OCI-LY7 (cell line): ENCODE data around the gene PDE4A. TPM values are rescaled to one million over a fixed set of nuclear protein-coding genes. Genes with fewer than 3 reads are reported as not detected.

Experiments
- Bru-seq: library from RNA; stranded (reverse); fragments of 400-500 nt; gene quantifications from one replicate; lab custom pipeline; 2021; lab: Mats Ljungman, UMichigan
- BruChase-seq, 2 experiments: library from RNA; stranded (reverse); fragments of 400-500 nt; gene quantifications; one replicate each; lab custom pipeline; 2021; lab: Mats Ljungman, UMichigan
- BruUV-seq: library from RNA; stranded (reverse); fragments of 400-500 nt; replicated peaks from 2 replicates; lab custom pipeline; 2021; lab: Mats Ljungman, UMichigan
- CTCF ChIA-PET: fragments of 300-600 bp; sonication (Branson Sonifier 250); formaldehyde crosslinking; loops from one replicate; lab custom pipeline; 2022; ENCODE audit warnings: antibody characterized with exemption; ENCODE audit not compliant: unreplicated experiment; lab: Charles Lee
- POLR2A ChIA-PET: fragments of 300-600 bp; sonication (Branson Sonifier 250); formaldehyde crosslinking; loops from one replicate; lab custom pipeline; 2022; ENCODE audit warnings: antibody characterized with exemption; lab: Charles Lee
- DNase-seq: peaks from one replicate; pipeline ENCODE4 v3.0.0-alpha.2; 2015; ENCODE audit warnings: low spot score
- H2AFZ ChIP-seq: fragments of 200-600 bp; sonication (generic), shearing (Covaris generic); 2 replicates; pipeline ENCODE4 v1.6.1; 2014; ENCODE audit warnings: mild to moderate bottlenecking, antibody characterized with exemption, low read length, moderate library complexity
- H3K27ac ChIP-seq: fragments of 200-600 bp; sonication (generic); 2 replicates; pipeline ENCODE4 v1.5.1; 2014; ENCODE audit warnings: mixed run types, low read depth, mild to moderate bottlenecking, moderate library complexity, low read length, inconsistent platforms; ENCODE audit not compliant: poor library complexity, severe bottlenecking
- H3K36me3 ChIP-seq: fragments of 200-600 bp; sonication (generic); 2 replicates; pipeline ENCODE4 v1.6.1; 2014; ENCODE audit warnings: mild to moderate bottlenecking, antibody characterized with exemption, low read length, moderate library complexity, mixed read lengths; ENCODE audit not compliant: insufficient read depth
- H3K4me1 ChIP-seq: fragments of 200-600 bp; sonication (generic); 2 replicates; pipeline ENCODE4 v1.5.1; 2014; ENCODE audit warnings: mild to moderate bottlenecking, low read length; ENCODE audit not compliant: insufficient read depth, poor library complexity, severe bottlenecking
- H3K4me2 ChIP-seq: fragments of 200-600 bp; sonication (generic); 2 replicates; pipeline ENCODE4 v1.6.1; 2014; ENCODE audit warnings: mild to moderate bottlenecking, low read length
- H3K4me3 ChIP-seq: fragments of 200-600 bp; sonication (generic); 2 replicates; pipeline ENCODE4 v1.5.1; 2014; ENCODE audit warnings: mild to moderate bottlenecking, low read depth, low read length; ENCODE audit not compliant: poor library complexity, severe bottlenecking
- H3K79me2 ChIP-seq: fragments of 200-600 bp; sonication (generic); 2 replicates; pipeline ENCODE4 v1.6.1; 2016; ENCODE audit warnings: low read depth, mild to moderate bottlenecking, low read length, moderate library complexity, mixed read lengths; ENCODE audit not compliant: insufficient read depth
- H3K9me2 ChIP-seq: fragments of 200-600 bp; sonication (generic); 2 replicates; pipeline ENCODE4 v1.6.1; 2016; ENCODE audit warnings: mild to moderate bottlenecking, low read length, mixed read lengths; ENCODE audit not compliant: insufficient read depth
- H3K9me3 ChIP-seq: fragments of 200-600 bp; sonication (generic); 2 replicates; pipeline ENCODE4 v1.6.1; 2014; ENCODE audit warnings: mild to moderate bottlenecking, mixed run types, low read length, mixed read lengths
- H4K20me1 ChIP-seq: fragments of 200-600 bp; sonication (generic); 2 replicates; pipeline ENCODE4 v1.6.1; 2014; ENCODE audit warnings: mild to moderate bottlenecking, antibody characterized with exemption, low read length, moderate library complexity, mixed read lengths; ENCODE audit not compliant: insufficient read depth
- CTCF ChIP-seq: fragments of 200-600 bp; sonication (generic); conservative IDR thresholded peaks from 2 replicates; pipeline ENCODE4 v1.5.1; 2014; ENCODE audit warnings: mild to moderate bottlenecking, antibody characterized with exemption, low read length, moderate library complexity, mixed read lengths
- EZH2phosphoT487 ChIP-seq: fragments of 200-600 bp; sonication (generic); IDR thresholded peaks from 2 replicates; pipeline ENCODE4 v1.6.1; 2018; ENCODE audit warnings: low read depth, borderline replicate concordance, mild to moderate bottlenecking, mixed run types, antibody characterized with exemption, low read length, moderate library complexity, mixed read lengths
- intact Hi-C: fragments of 100-400 bp; cut with micrococcal nuclease; formaldehyde crosslinking; loops from one replicate; pipeline ENCODE4 v1.10.0; 2022; ENCODE audit not compliant: unreplicated experiment
- long read RNA-seq: library from polyadenylated mRNA; stranded (forward); transcript quantifications from one replicate; pipeline ENCODE4 v2.0.0, GENCODE V29; 2022
- total RNA-seq, 2 experiments: library from RNA; depleted of rRNA in 1 of 2; stranded (reverse); fragments of >200 nt in 1 of 2; shearing (Covaris generic) in 1 of 2; gene quantifications; 2 replicates each; pipeline ENCODE4 v1.2.3, GENCODE V29; 2014 to 2022

PDE4A gene
- total RNA-seq (2014; rRNA removed; shearing (Covaris generic)) (9.4 and 16.4 TPM in 2 replicates), total RNA-seq (2022) (42.4 and 45.1 TPM in 2 replicates), Bru-seq, nascent RNA (percentile 60 among the genes with signal in this experiment), BruChase-seq, experiment 1, labeled RNA remaining after a 6-hour chase (percentile 76 among the genes with signal in this experiment), BruChase-seq, experiment 2, labeled RNA remaining after a 2-hour chase (percentile 77 among the genes with signal in this experiment)
- long read RNA-seq, full-length matches to known transcripts: 35 of 156 reads
- long read RNA-seq, partial matches to known transcripts: 98 of 156 reads
- long read RNA-seq, other reads (novel, unspliced or antisense): 23 of 156 reads

GRCh38 chr19:10420444-10421239 is at the start of gene PDE4A:
TSS of gene PDE4A (plus strand) at chr19:10420538. CDS start at chr19:10420765, 227 bp downstream.
- Histone ChIP-seq H2AFZ (no peak within 1 kb of the TSS), H3K9me3 (no peaks in the 10 kb centered on the region), H3K36me3 (peaks cover 6% of the 10 kb centered on the region; the same call in 1 of the 2 replicates), H3K9me2 (no peaks in the 10 kb centered on the region), H4K20me1 (peaks cover 13% of the 10 kb centered on the region), H3K27ac (peak within 1 kb of the TSS; percentile 100), H3K79me2 (peaks cover 78% of the 10 kb centered on the region), H3K4me1 (peaks cover 59% of the 10 kb centered on the region), H3K4me2 (peak within 1 kb of the TSS; percentile 84), H3K4me3 (peak within 1 kb of the TSS; percentile 76)
- intact Hi-C loops: no loop called here
- ChIA-PET CTCF (interaction anchor here (0.6 to 1.3 kb wide), 3 partner anchors 9 to 12 kb away, joined by 3 to 4 read pairs (median 3); no protein-coding TSS in a partner anchor), POLR2A (interaction anchor here (0.6 to 1.9 kb wide), 6 partner anchors 8 to 194 kb away, joined by 3 to 6 read pairs (median 4); no protein-coding TSS in a partner anchor)
- BruUV-seq: no TSS peak
- peak; percentile 89 for DNase-seq
- TF ChIP-seq EZH2phosphoT487: no peak
- TF ChIP-seq CTCF: peak; percentile 79

GRCh38 chr19:10372690-10373089 is 47.6 kb upstream of the PDE4A start:
- TF ChIP-seq CTCF: no peak
- no peak for TF ChIP-seq EZH2phosphoT487
- ChIA-PET CTCF (interaction anchor here (0.6 kb wide), 1 partner anchor 42 kb away, joined by 3 read pairs; no protein-coding TSS in a partner anchor), POLR2A (interaction anchor here (0.6 to 1.5 kb wide), 2 partner anchors 39 to 604 kb away, joined by 3 to 8 read pairs; no protein-coding TSS in a partner anchor)
- BruUV-seq: no TSS peak
- no peaks in the 10 kb centered on the region for H3K79me2 ChIP-seq
- no peak overlapping the region for H3K4me2 ChIP-seq
- H3K4me3 ChIP-seq: no peak overlapping the region
- H3K27ac ChIP-seq: peak overlapping the region; percentile 45
- intact Hi-C loops: no loop called here
- H3K4me1 ChIP-seq: peaks cover 16% of the 10 kb centered on the region
- DNase-seq: no peak
- no peaks in the 10 kb centered on the region for H4K20me1 ChIP-seq
- no peak overlapping the region for H2AFZ ChIP-seq
- peaks cover 57% of the 10 kb centered on the region for H3K36me3 ChIP-seq
- no peaks in the 10 kb centered on the region for H3K9me2 ChIP-seq
- H3K9me3 ChIP-seq: no peaks in the 10 kb centered on the region
